Heart left ventricle (tissue), 16 donors: ENCODE measurements around the gene FRA10AC1. TPM values are rescaled to one million over a fixed set of nuclear protein-coding genes. Genes with fewer than 3 reads are reported as not detected.

Experiments
- ATAC-seq, 4 donors: fragments of 200-7000 bp; cut with Tn5 transposase; one replicate each; pipeline ENCODE4 v1.9.1; 2020 to 2022; ENCODE audit warnings: moderate library complexity in 4 of 4, mild to moderate bottlenecking in 3 of 4, moderate number of reproducible peaks in 1 of 4
- DNase-seq, 5 donors: peaks; one replicate each; pipeline ENCODE4 v3.0.0-alpha.2; 2020
- H3K27ac ChIP-seq, 12 donors: fragments of 200-600 bp; sonication (generic) in 4 of 12; one replicate each; pipeline versions ENCODE4 v1.5.0 to v1.8.0; 2016 to 2022; ENCODE audit warnings: mild to moderate bottlenecking in 2 of 12
- H3K27me3 ChIP-seq, 9 donors: fragments of 200-600 bp; sonication (generic) in 2 of 9; one replicate each; pipeline versions ENCODE4 v1.5.1 to v1.8.0; 2016 to 2022; ENCODE audit warnings: mild to moderate bottlenecking in 3 of 9
- H3K36me3 ChIP-seq, 9 donors: fragments of 200-600 bp; sonication (generic) in 2 of 9; one replicate each; pipeline versions ENCODE4 v1.5.0 to v1.8.0; 2018 to 2022; ENCODE audit warnings: mild to moderate bottlenecking in 2 of 9
- H3K4me1 ChIP-seq, 12 donors: fragments of 200-600 bp; sonication (generic) in 4 of 12; one replicate each; pipeline versions ENCODE4 v1.5.0 to v1.8.0; 2016 to 2022; ENCODE audit warnings: mild to moderate bottlenecking in 3 of 12
- H3K4me3 ChIP-seq, 12 donors: fragments of 200-600 bp; sonication (generic) in 4 of 12; one replicate each; pipeline versions ENCODE4 v1.5.0 to v1.8.0; 2017 to 2022; ENCODE audit warnings: mild to moderate bottlenecking in 9 of 12, moderate library complexity in 4 of 12
- H3K9me3 ChIP-seq, 12 donors: fragments of 200-600 bp; sonication (generic) in 4 of 12; one replicate each; pipeline versions ENCODE4 v1.5.0 to v1.8.0; 2016 to 2022; ENCODE audit warnings: mild to moderate bottlenecking in 1 of 12
- CTCF ChIP-seq, 12 donors: fragments of 200-600 bp; sonication (generic) in 4 of 12; IDR thresholded peaks; one replicate each; pipeline versions ENCODE4 v1.5.0 to v1.8.0; 2018 to 2022; ENCODE audit warnings: antibody characterized with exemption in 12 of 12, mild to moderate bottlenecking in 5 of 12
- POLR2A ChIP-seq, 2 donors: fragments of 450-650 bp; IDR thresholded peaks; one replicate each; pipeline ENCODE4 v1.6.1; 2017; ENCODE audit warnings: antibody characterized with exemption in 2 of 2, mild to moderate bottlenecking in 2 of 2, moderate library complexity in 2 of 2
- WGBS, 4 donors: extraction: QIAGEN DNeasy Blood & Tissue Kit in 2 of 4; methylation state at CpG; one replicate each; pipeline versions ENCODE4 v1.1.5 to v1.1.7; 2013 to 2018; 5-methylcytosine and 5-hydroxymethylcytosine counted together
- intact Hi-C, 10 donors: fragments of 100-400 bp; cut with DNase I; formaldehyde crosslinking; loops; one replicate each; pipeline versions ENCODE4 v1.11.1 to v1.14.2; 2022
- polyA plus RNA-seq, 2 donors: library from polyadenylated mRNA; stranded (reverse); fragments of 200-250 nt; gene quantifications; one replicate each; pipeline ENCODE4 v1.2.3, GENCODE V29; 2013
- total RNA-seq, 9 donors: library from RNA; depleted of rRNA in 2 of 9; stranded (reverse); fragments of >200 nt in 2 of 9; fragmentation: NEBNext Ultra II Directional in 3 of 9; extraction: Animal tissue kit (Norgen Biotek cat#: 25700) in 3 of 9; gene quantifications; one replicate each; pipeline versions ENCODE4 v1.1.0 to v1.2.4, GENCODE V29; 2016 to 2023
- donor health status: ischemic (EF 13 %, LVEDD 7.1; RV severe dilation, severe dysfunction).
- donor health status: healthy with polysubstance abuse.
- donor health status: DM: no; HTN: yes; CAD: no.
- donor health status: DM: no; HTN: no; CAD: no.
- donor health status: ischemic (EF 25% LVEDD 6.9; RV normal size, moderate dysfunction).
- donor health status: ischemic (EF 25% LVEDD 5.7; RV mildly dilated, moderate dysfunction).
- donor health status: healthy.
- donor health status: DM: yes; HTN: yes; CAD: no.
- donor health status: ischemic (EF 35%, LVEDD 5.7; RV mildly dilated, moderate dysfunction).
- donor health status: nonischemic (EF 11% LVEDD 7.7; RV severe dilation, severe dysfunction).
- donor health status: DM: yes; HTN: yes; CAD: no.
- donor health status: PGD.
- donor health status: ischemic (EF 29% LVEDD 5.4; RV normal size, mild dysfunction).
- donor health status: nonischemic (EF 23%, LVEDD 6.1; RV moderate dilation, normal function).

The FRA10AC1 gene
- total and polyA plus RNA-seq, 11 donors = 5.0 to 20.4 (median 12.2) TPM

- Histone ChIP-seq H3K4me1 (no peaks in the 10 kb centered on the region), H3K27ac (no peak overlapping the region), H3K9me3 (no peaks in the 10 kb centered on the region), H3K4me3 (no peak overlapping the region), H3K36me3 (peaks cover 0 to 100% (median 91%) of the 10 kb centered on the region in 9 donors), H3K27me3 (no peaks in the 10 kb centered on the region)
- no peak for DNase-seq
- intact Hi-C loops = loop anchor here in 1 of 10 donors (10.0 kb wide), 1 partner anchor 118 kb away; no protein-coding TSS in a partner anchor
- TF ChIP-seq POLR2A (IDR thresholded peaks at IDR 0.05) (no peak), CTCF (IDR thresholded peaks at IDR 0.05) (no peak)
- ATAC-seq = no peak
- 83 to 87% (median 83%) methylated on average over 2 of the region's 2 CpGs for WGBS, 4 donors
Observed at GRCh38 chr10:93672890-93673289, 29.5 kb downstream of the FRA10AC1 start.

DNA sequence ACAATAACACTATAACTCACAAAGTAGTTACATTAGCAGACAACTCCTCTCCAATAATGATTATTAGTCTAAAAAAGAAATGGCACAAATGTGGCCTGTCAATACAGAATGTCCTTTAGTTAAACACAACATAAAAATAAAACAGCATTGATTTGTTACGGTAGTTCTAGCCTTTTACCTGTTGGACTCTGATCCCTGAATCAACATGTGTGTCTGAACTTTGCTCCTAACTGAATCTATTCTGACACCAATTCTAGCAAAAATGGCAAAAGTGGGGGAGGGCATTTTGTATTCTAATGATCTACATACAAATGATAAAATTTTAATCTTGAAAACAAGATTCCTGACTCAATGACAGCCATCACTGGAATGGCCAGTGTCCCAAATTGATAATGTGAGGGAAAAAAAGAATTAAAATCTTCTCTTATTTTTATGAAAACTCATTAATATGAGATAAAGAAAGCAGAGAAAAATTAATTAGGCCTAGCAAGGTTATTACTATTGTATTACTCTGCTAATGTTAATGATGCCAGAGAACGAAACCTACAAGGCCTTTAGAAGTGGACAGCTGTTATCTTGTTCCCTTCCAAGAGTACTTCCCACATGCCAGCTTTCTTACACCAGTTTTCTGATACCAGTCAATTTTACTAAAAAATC, 30.2 kb downstream of the FRA10AC1 start:
- WGBS, 4 donors = 84 to 88% (median 84%) methylated on average over 2 of the region's 2 CpGs
- Histone ChIP-seq H3K27ac (no peak overlapping the region), H3K36me3 (peaks cover 0 to 100% (median 91%) of the 10 kb centered on the region in 9 donors), H3K4me1 (no peaks in the 10 kb centered on the region), H3K27me3 (no peaks in the 10 kb centered on the region), H3K9me3 (no peaks in the 10 kb centered on the region), H3K4me3 (no peak overlapping the region)
- ATAC-seq (no peak), DNase-seq (no peak)
- intact Hi-C loops = loop anchor here in 1 of 10 donors (10.0 kb wide), 1 partner anchor 117 kb away; no protein-coding TSS in a partner anchor
- TF ChIP-seq POLR2A (IDR thresholded peaks at IDR 0.05) = no peak
- no peak for TF ChIP-seq CTCF (IDR thresholded peaks at IDR 0.05)

DNA sequence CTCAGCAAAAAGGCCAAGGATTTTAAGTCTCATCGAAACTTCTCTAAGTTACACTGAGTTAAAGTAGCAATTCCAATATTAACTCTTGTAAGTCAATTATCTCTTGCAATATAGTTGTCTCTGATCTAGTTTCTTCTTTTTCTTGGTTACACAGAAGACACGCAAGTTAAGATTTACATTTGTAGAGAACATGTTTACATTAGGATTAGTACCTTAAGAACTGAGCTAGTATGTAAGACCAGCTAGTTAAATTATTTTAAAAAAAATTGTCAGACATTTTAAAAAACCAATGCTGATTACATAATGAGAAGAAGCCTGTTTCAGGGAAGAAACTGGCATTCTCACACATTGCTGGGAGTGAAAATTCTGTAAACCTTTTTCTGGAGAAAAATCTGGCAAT, 31.4 kb downstream of the FRA10AC1 start:
- Histone ChIP-seq H3K4me3 (no peak overlapping the region), H3K36me3 (peaks cover 0 to 100% (median 92%) of the 10 kb centered on the region in 9 donors), H3K27ac (no peak overlapping the region), H3K9me3 (no peaks in the 10 kb centered on the region), H3K4me1 (no peaks in the 10 kb centered on the region), H3K27me3 (no peaks in the 10 kb centered on the region)
- intact Hi-C loops = loop anchor here in 1 of 10 donors (10.0 kb wide), 1 partner anchor 116 kb away; no protein-coding TSS in a partner anchor
- ATAC-seq = no peak
- 96 to 99% (median 98%) methylated on average over 2 of the region's 2 CpGs for WGBS, 4 donors
- TF ChIP-seq POLR2A (IDR thresholded peaks at IDR 0.05) = no peak
- TF ChIP-seq CTCF (IDR thresholded peaks at IDR 0.05) = no peak
- no peak for DNase-seq

- no peaks in the 10 kb centered on the region for H3K27me3 ChIP-seq
Observed at GRCh38 chr10:93670372-93670771, 32.0 kb downstream of the FRA10AC1 start.

More at GRCh38 chr10:93670372-93670771, 32.0 kb downstream of the FRA10AC1 start:
- H3K4me1 ChIP-seq = no peaks in the 10 kb centered on the region
- DNase-seq = no peak
- H3K4me3 ChIP-seq = no peak overlapping the region
- no peaks in the 10 kb centered on the region for H3K9me3 ChIP-seq
- intact Hi-C loops = loop anchor here in 1 of 10 donors (10.0 kb wide), 1 partner anchor 116 kb away; no protein-coding TSS in a partner anchor
- TF ChIP-seq POLR2A (IDR thresholded peaks at IDR 0.05) = no peak
- no peak for TF ChIP-seq CTCF (IDR thresholded peaks at IDR 0.05)
- no peak overlapping the region for H3K27ac ChIP-seq
- H3K36me3 ChIP-seq = peaks cover 0 to 100% (median 92%) of the 10 kb centered on the region in 9 donors
- ATAC-seq = no peak
